NCI-H748 treated with DMSO at 0.1 percent for 48 hours (cell line): ENCODE measurements around the gene DNAH1.
A peak's percentile ranks its signal among the peaks of the same experiment; 100 is the strongest.

Source experiments
- DNase-seq: peaks from one replicate; lab custom pipeline; 2025; lab: John Stamatoyannopoulos, UW

DNAH1 gene

GRCh38 chr3:52311576-52312119 is 4.5 kb upstream of the DNAH1 start:
- peak; percentile 87 for DNase-seq

- DNase-seq = no peak
These were observed 2.8 kb upstream of the DNAH1 start for GRCh38 chr3:52313188-52313773.

- DNase-seq = no peak
These were observed 2.3 kb upstream of the DNAH1 start for GRCh38 chr3:52313774-52314188.

- no peak for DNase-seq
These were observed 1.6 kb upstream of the DNAH1 start for GRCh38 chr3:52314489-52314888.

GRCh38 chr3:52315006-52315405 is 1.1 kb upstream of the DNAH1 start:
- DNase-seq = no peak

- DNase-seq = peak; percentile 13
These were observed 1.3 kb downstream of the DNAH1 start for GRCh38 chr3:52317208-52318000.

- DNase-seq = no peak
These were observed 2.2 kb downstream of the DNAH1 start for GRCh38 chr3:52318186-52318816.

GRCh38 chr3:52319921-52320595 is 3.9 kb downstream of the DNAH1 start:
- no peak for DNase-seq

GRCh38 chr3:52321481-52321880 is 5.4 kb downstream of the DNAH1 start:
- DNase-seq = no peak

GRCh38 chr3:52322466-52322865 is 6.3 kb downstream of the DNAH1 start:
- no peak for DNase-seq

GRCh38 chr3:52323526-52324295 is 7.6 kb downstream of the DNAH1 start:
- no peak for DNase-seq

- DNase-seq = no peak
These were observed 8.6 kb downstream of the DNAH1 start for GRCh38 chr3:52324676-52325075.

- no peak for DNase-seq
These were observed 9.6 kb downstream of the DNAH1 start for GRCh38 chr3:52325686-52326085.

GRCh38 chr3:52326976-52327375 is 10.9 kb downstream of the DNAH1 start:
- DNase-seq = no peak

GRCh38 chr3:52327486-52328290 is 11.6 kb downstream of the DNAH1 start:
- no peak for DNase-seq

- DNase-seq = no peak
These were observed 12.5 kb downstream of the DNAH1 start for GRCh38 chr3:52328536-52329080.

- no peak for DNase-seq
These were observed 14.2 kb downstream of the DNAH1 start for GRCh38 chr3:52330194-52330805.

- DNase-seq = no peak
These were observed 15.0 kb downstream of the DNAH1 start for GRCh38 chr3:52331091-52331490.

GRCh38 chr3:52331906-52332305 is 15.8 kb downstream of the DNAH1 start:
- no peak for DNase-seq
